Measurements from ENCODE around the gene HTT-AS.

DNA sequence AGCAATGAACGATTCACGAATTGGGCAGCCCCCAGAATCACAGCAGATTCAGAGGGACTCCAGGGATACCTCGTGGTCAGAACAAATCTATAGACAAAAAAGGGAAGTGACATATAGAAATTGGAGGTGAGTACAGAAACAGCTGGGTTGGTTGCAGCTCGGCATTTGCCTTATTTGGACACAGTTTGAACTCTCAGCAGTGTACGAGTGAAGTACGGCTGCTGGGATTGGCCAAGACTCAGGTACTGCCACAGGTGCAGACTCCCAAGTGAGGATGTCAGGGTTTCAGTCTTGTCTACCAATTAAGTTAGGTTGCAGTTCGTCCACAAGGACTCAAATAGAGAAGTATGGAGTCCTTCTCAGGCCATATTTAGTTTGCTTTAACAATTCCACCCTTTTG lies 28.2 kb downstream of the HTT-AS start:
- TF ChIP-seq POLR2AphosphoS5 (IDR thresholded peaks at IDR 0.05; ENCODE audit: borderline replicate concordance, low read depth, low read length) (no peak), EZH2 (IDR thresholded peaks at IDR 0.05) (no peak), FOXP2 (optimal IDR thresholded peaks at IDR 0.05; ENCODE audit: control extremely low read depth, extremely low read length, insufficient read depth) (no peak)

All from SK-N-MC (cell line).